ENCODE measurements around the gene SULF2. TPM values are rescaled to one million over a fixed set of nuclear protein-coding genes. Genes with fewer than 3 reads are reported as not detected.
A peak's percentile ranks its signal among the peaks of the same experiment; 100 is the strongest.

The SULF2 gene
- total RNA-seq, 1 donor from 2014 or later, result 35.1 TPM

DNA sequence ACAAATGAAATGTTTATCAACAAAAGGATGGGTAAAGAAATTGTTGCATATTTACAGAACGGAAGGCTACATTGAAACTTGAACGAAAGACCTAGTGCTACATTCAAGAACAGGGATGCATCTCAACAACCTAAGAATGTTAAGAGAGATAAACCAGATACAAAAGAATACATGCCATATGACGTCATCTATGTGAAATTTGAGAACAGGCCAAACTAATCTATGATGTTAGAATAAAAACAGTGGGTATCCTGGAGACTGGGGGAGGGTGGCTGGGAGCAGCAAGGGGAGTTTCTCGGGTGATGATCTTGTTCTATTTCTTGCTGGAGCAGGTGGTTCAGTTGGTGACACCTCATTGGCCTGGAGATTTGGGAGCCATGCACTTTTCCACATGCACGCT is 81.5 kb downstream of the SULF2 start:
- ATAC-seq, result no peak
- DNase-seq, result no peak
- intact Hi-C loops (cut with micrococcal nuclease), result no loop called here

DNA sequence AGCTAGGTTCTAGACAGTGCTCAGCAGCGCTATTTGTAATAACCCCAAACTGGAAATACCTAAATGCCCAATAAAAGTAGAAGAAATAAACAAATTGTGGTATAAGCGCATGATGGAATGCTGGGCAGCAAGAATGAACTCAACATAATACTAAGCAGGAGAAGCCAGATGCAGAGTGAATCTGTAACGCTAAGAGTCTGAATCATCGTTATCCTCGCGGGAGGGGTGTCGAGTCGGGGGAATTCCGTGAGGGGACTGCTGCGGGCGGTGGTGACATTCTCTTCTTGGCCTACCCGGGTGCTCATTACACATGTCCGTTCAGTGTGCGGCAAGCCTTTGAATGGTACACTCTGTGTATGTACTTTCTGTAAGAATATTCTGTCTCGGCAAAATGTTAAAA is 83.7 kb downstream of the SULF2 start:
- DNase-seq, result no peak
- intact Hi-C loops (cut with micrococcal nuclease), result no loop called here

DNA sequence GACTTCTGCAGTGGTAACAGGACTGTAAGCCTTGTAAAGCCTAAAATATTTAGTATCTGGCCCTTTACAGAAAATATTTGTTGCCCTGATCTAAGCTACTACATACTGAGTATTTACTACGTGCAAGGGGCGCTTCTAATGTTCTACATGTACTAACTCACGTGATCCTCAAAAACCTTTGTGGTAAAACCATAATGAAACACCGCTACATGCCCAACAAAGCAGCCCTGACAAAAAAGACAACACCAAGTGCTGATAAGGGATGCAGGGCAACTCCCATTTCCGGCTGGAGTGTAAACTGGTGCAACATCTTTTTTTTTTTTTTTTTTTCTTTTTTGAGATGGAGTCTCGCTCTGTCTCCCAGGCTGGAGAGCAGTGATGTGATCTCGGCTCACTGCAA is 85.0 kb downstream of the SULF2 start:
- DNase-seq (no peak), ATAC-seq (no peak)
- intact Hi-C loops (cut with micrococcal nuclease), result no loop called here

More for the DNA sequence above, 83.7 kb downstream of the SULF2 start:
- no peak for ATAC-seq

DNA sequence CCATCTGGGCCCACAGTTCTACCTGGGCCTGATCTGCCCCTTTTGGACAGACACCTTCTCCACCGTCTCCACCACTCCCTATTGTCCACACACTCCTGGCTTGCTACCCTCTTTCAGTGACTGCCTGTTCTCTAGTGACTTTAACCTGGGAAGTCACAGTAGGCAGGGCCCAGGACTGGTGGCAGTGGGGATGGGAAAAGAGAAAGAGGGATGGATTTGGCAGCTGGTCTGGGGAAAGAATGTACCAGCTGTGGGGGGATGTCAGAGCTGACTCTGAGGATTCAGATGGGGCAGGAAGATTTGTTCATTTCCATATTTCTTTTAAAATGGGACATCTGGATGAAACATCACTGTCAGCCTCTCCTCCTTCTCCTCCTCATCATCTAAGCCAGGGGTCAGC is 85.5 kb downstream of the SULF2 start:
- intact Hi-C loops (cut with micrococcal nuclease), result no loop called here
- DNase-seq (no peak), ATAC-seq (no peak)

DNA sequence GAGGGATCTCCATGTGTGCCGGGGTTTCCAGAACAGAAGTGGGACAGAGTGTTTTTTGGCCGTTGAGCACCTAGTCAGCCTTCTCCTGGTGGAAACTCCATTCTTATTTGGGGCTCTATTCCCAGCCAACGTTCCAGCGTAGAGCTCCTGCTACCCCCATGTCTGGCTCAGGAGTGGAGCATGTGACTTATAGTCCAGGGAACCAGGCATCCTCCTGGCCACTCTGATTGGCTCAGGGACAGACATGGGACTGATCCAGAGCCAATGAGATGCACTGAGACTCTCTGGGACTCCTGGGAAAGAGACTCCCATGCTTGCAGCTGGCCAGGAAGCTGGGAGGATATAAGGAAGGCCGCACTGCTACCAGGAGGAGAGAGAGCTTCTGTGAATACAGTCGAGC is 87.1 kb downstream of the SULF2 start:
- intact Hi-C loops (cut with micrococcal nuclease), result no loop called here
- ATAC-seq, result no peak
- DNase-seq, result no peak

DNA sequence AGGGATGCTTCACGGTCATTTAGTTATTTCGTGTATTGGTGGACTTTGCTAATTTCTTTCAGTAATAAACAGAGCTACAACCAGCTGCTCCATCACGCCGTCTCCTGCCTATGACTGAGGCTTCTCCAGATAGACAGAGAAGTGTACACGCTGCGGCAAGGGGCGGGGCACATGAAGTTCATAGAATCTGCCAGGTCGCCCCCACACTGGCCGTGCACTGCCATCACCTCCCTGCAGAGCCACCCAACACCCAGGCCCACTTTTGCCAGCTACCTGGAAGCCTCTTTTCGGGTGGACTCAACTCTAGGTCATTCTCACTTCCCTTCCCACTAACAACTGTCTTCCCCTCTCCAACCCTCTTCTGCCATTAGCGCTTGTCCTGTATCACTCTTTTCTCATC is 88.4 kb downstream of the SULF2 start:
- DNase-seq (no peak), ATAC-seq (no peak)
- intact Hi-C loops (cut with micrococcal nuclease), result no loop called here

DNA sequence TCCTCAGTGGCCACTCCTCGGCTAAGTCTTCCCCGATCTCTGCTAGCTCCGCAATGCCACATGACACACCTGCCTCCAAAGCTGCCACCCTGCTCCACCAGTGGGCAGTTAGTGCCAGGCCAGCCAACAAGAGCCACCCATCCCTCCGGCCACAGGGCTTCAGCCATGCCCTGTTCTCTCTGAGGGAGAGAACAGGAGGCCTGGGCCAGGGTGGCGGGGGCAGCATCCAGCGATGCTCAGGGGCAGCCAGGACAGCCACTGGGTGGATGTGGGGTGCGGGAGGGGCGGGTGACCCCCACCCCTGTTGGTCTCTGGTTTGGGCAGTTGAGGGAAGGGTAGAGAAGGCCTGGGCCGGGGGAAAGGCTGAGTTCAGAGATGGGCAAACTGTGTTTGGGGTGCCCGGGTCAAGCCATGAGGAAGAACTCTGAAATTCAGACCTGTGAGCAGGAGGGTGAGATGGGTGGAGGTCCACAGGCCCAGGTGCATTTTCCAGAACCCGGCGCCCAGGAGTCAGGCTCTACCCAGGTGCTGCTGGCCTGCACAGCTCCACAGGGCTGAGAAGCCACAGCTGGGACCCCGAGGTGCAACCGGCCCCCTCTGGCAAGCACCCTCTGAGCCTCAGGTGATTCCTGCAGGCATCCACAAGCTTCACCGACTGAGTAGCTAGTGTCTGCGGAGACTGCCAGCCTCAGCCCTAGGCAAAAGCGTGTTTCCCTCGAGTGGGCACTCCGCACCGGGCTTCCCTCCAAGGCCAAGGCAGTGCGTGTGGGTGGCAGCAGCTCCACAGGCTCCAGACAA is 91.1 kb downstream of the SULF2 start:
- ATAC-seq (no peak), DNase-seq (no peak)
- intact Hi-C loops (cut with micrococcal nuclease), result no loop called here

DNA sequence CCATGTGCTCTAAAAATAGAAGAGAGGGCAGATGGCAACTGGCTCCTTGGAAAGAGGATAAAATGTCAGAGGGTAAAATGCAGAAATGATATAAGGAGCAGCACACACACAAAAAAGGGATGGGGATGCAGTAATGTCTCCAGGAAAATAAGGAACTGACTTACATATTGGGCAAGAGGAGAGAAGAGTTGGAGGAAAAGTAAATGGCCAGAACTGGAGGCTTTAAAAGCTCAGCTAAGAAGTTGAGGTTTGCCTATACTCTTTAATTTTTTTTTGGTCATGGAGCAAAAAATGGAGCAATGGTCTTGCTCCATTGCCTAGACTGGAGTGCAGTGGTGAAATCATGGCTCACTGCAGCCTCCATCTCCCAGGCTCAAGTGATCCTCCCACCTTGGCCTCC is 93.7 kb downstream of the SULF2 start:
- no peak for ATAC-seq
- intact Hi-C loops (cut with micrococcal nuclease), result no loop called here
- DNase-seq, result no peak

DNA sequence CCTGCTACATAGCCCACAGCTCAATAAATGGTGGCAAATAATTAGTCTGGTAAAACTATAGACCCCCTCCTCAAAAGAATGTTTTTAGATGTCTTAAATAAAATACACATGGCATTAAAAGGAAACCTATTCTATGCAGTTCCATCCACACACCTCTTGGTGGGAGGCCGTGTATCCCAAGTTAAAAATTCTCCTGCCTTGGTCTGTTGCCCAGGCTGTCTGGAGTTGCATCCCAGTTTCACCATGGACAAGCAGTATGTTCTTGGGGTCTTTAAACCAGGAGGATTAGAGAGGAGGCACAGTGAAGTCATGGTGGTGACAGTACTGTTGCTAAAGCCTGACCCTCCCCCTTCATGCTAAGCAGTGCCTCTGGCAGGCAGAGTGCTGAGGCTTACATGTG is 95.5 kb downstream of the SULF2 start:
- ATAC-seq (no peak), DNase-seq (no peak)
- intact Hi-C loops (cut with micrococcal nuclease), result no loop called here

DNA sequence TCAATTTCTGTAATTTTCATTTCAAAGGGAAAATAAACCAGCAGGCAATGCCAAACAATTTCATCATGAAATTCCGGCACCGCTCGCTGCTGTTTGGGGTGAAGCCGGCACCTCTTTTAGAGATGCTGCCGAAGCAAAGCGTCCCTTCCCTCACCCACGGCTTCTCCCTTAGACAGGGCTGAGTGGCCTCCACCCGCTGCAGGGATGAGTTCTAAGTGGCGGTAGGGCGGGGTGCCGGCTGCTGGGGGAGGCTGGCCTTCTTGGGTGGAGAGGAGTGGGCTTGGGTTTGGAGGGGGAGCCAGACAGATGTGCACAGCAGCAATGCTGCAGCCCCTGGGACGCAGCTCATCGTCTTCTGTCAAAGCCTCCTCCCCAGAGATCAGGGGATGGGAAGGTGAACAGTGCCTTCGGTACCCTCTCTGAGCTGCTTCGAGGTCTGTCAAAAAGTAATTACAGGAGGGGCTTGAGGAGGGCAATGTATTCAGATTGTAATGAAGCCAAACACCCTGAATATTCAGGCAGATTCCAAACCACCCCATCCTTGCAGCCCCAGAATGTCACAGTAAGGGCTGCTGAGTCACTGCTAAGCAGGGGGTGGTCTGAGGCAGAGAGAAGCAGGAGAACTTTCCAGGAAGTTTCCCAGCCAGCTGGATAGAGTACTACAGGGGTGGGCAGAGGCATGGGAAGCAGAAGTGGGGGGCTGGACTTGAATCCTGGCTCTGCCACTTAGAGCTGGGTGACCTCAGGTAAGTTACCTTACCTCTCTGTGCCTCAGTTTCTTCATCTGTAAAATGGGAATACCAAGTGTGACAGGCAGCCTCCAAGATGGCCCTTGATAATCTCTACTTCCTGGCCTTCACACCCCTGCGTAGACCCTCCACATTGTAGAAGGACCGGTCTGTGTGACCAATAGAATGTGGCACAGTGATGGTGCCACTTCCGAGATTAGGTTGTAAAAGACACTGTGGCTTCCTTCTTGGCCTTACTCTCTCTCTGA is 96.6 kb downstream of the SULF2 start:
- intact Hi-C loops (cut with micrococcal nuclease), result no loop called here
- ATAC-seq, result no peak

DNA sequence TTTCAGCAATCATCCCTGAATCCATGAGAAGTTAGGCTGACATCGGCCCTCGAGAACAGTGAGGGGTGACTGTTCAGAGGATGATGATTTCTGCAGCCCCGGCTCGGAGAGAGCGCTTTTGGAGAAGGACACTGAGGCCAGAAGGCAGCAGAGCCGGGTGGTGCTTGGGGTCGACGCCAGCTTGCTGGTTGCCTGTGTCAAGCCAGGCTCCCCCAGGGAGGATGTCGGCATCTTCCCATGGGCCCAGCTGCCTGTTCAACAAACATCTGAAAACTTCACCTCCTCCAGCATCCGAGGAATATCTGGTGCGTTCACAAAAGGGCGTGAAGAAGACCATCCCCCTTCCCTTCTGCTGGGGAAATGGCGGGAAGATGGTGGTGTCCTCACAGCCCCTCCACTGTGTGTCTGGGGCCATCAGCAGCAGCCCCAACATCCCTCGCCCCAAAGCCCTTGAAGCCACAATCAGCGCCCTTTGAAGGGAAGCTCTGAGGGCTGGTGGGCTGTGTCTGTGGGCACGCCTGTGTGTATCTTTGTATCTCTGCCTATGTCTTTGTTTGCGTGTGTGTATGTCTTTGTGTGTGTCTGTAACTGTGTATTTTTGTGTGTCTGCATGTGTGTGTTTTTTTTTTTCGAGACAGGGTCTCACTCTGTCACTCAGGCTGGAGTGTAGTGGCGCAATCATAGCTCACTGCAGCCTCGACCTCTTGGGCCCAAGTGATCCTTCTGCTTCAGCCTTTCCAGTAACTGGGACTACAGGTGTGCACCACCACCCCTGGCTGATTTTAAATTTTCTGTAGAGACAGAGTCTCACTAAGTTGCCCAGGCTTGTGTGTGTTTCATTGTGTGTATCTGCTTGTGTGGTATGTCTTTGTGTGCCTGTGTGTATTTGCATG is 97.9 kb downstream of the SULF2 start:
- intact Hi-C loops (cut with micrococcal nuclease), result no loop called here
- no peak for DNase-seq
- no peak for ATAC-seq

More for the DNA sequence above, 96.6 kb downstream of the SULF2 start:
- DNase-seq, result no peak

DNA sequence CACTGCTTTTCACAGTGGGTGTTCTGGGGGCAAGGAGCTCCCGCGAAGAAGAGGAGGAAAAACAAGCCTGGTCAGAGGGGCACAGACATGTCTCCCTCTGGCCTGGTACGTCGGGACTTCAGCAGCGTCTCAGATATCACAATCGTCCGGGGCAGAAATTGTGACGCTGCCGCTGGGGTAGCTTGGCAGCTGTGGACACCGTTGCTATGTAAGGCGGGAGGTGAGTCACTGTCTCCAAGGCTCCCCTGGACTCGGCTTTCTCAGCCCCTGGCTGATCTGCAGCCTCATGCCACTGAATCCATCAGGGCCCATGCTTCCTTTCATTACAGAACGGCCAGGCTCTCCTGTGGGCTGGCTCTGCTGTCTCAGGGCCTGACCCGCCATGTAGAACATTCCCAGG is 98.7 kb downstream of the SULF2 start:
- intact Hi-C loops (cut with micrococcal nuclease), result no loop called here
- no peak for ATAC-seq
- DNase-seq, result no peak

DNA sequence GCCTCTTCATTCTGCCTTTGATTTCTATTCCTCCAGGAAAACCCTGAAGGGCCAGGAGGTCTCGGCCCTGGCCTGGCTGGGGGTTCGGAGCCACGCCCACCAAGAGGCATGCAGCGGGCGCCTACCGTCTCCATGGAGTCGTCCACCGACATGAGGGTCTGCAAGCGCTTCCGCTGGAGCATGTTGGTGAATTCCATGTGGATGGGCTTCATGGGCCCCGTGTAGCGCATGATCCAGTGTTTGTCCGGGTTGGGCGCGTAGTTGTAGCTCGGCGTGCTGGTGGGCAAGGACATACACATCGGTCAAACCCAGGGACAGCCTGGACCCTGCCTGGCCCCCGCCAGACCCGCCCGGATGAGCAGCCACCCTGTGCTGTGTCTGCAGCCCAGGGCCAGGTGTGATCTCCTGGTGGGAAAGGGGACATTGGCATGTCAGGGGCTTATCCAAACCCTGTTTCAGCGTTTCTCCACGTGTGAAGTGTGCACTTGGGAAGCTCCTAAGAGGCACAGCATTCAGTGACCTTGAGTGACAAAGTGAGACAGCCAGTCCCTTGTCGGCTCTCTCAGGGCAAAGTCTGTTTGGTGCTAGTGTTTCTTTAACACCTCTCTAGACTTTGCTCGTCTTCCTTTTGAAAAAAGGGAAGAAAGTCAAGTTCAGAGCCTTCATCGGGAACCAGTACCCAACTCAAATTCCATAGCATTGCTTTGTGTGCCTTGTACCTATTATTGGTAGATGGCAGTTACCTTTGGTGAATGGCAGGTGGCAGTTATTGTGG is 100.8 kb downstream of the SULF2 start:
- intact Hi-C loops (cut with micrococcal nuclease), result no loop called here
- no peak for ATAC-seq
- DNase-seq, result no peak

DNA sequence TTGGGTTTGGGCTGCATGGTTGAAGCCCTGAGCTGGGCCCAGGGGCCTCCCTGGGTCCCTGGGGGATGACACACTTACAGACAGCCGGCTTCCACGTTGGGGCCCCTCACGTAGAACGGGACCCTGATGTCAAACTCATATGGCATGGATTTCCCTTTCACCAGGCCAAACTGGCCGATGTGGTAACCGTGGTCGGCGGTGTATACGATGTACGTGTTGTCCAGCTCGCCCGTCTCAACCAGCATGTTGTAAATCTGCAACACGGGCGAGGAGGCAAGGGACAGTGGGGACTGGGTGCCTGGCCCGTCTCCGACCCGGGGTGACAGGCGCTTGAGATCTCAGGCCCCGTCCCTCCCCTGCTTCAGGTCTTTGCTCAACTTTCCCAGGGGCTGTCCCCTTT is 102.4 kb downstream of the SULF2 start:
- intact Hi-C loops (cut with micrococcal nuclease), result no loop called here

DNA sequence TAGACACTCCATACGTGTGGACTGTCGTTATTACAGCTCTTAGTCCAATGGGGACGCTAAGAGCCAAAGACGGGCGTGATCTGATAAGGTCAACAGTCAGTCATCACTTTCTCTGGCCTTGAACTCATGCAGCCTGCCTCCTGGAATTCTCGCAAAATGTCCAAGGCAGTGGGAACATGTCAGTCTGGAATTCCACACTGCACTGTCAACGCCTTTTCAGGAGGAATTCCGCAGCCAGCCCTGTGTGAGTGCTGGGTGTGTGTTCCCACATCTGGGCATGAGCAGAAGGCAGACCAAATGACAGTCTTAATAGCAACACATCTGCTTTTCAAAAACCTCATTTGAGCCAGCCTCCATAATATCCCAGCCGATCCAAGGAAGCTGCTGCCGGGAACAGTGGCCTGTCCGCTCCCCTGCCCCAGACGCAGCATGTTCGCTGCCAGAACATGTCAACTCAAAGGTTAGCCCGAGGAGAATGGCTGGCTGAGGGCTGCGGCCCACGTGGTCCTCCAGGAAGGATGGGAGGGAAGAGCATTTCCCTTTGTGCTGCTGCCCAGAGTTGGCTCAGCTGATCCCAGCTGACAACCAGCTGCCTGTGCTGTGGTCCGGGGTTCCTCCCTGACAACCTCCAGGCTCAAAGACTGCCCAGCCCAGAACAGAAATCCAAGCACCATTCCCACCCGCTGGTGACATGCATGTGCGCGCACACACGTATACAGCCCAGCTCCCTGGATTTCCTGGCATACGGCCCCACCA is 103.1 kb downstream of the SULF2 start:
- ATAC-seq, result peak; percentile 90
- peak; percentile 85 for DNase-seq
- intact Hi-C loops (cut with micrococcal nuclease), result no loop called here

More for the DNA sequence above, 102.4 kb downstream of the SULF2 start:
- DNase-seq, result no peak
- no peak for ATAC-seq

DNA sequence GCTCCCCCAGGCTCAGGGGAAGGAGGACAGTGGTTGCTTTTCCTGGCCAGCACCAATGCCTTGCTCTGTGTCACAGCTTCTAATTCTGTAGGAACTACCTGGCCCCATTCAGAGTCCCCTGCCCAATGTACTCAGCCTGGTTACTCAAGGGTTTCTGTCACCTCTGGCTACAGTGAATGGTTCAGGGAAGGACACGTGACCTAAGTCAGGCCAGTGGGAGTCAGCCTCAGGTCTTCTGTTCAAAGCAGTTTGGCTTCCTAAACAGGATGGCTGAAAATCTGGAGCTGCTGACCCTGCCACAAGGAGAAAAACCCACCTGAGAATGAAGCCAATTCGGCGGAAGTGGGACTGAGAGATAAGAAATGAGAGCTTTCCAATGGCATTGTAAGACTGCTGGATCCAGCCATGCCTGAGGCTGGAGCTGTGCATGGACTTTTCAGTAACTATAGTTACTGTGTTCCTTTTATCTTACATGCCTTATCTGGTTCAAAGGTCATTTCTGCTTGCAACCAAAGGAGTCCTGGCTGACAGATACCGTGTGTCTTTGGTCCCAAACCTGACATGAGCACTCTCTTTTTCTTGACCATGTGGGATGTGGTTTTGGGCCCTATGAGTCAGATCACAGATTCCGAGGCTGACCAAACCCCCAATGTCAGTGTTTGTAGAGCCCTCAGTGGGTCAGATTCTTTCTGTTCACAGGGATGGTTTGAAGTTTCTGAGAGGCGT is 104.3 kb downstream of the SULF2 start:
- ATAC-seq (no peak), DNase-seq (no peak)
- intact Hi-C loops (cut with micrococcal nuclease), result no loop called here

DNA sequence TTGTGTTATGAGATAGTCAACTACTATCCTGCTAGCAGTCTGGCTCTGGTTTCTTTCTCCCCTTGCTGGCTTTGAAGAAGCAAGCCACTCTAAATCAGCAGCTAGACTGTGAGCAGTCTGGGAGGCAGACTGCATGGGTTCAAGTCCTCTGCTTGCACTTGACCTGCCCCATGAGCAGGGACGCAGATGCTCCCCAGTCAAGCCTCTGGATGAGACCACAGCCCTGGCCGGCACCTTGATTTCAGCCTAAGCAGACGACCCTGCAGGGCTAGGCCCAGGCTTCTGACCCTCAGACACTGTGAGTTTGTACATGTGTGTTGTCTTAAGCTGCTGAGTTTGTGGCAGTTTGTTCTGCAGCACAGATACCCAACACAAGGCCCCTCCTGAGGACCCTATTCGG is 105.8 kb downstream of the SULF2 start:
- DNase-seq, result no peak
- ATAC-seq, result no peak
- intact Hi-C loops (cut with micrococcal nuclease), result no loop called here

All from left ventricle myocardium superior (tissue), 1 donor.